ENCODE data around the gene PRKG1. TPM values are rescaled to one million over a fixed set of nuclear protein-coding genes. Genes with fewer than 3 reads are reported as not detected.

Gene PRKG1
- total and polyA plus RNA-seq, 2 donors from 2014 or later: 3.6 to 14.8 TPM

DNA sequence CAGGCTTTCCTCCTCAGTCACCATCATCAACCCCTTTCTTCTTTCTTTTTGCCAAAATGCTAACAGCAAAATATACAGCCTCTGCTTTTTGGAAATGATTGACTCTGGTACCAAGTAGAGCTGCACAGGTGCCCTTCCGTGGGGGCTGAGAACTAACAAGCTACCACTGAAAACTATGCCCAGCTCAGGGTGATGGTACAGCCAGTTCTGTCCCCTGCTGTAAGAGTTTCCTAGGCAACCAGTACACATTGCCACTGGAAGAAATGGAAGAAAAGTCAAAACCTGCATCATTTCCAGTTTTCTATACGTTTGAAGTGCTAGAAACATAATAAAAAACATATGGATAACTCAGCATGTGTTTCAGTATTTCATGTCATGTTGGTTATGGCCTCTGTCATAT is 297.5 kb downstream of the PRKG1 start:
- intact Hi-C loops (cut with DNase I): no loop called here
- Histone ChIP-seq H3K4me3 (ENCODE audit: low read length in 3 of 3) (no peak overlapping the region), H3K27me3 (ENCODE audit: control insufficient read depth, insufficient read depth, low read length) (no peaks in the 10 kb centered on the region), H3K9ac (ENCODE audit: low read length in 3 of 3) (no peak overlapping the region), H3K4me1 (ENCODE audit: control insufficient read depth in 2 of 3, insufficient read depth in 2 of 3, low read depth in 1 of 3, low read length in 3 of 3) (no peaks in the 10 kb centered on the region), H3K36me3 (ENCODE audit: control insufficient read depth in 2 of 3, insufficient read depth in 3 of 3, low read length in 3 of 3) (no peaks in the 10 kb centered on the region), H3K27ac (ENCODE audit: low read depth in 2 of 2, low read length in 2 of 2) (no peak overlapping the region), H3K9me3 (ENCODE audit: control insufficient read depth in 2 of 3, insufficient read depth in 1 of 3, low read length in 3 of 3) (no peaks in the 10 kb centered on the region)
- DNase-seq (no peak), FAIRE-seq (no peak)
- TF ChIP-seq, protein P1, sequence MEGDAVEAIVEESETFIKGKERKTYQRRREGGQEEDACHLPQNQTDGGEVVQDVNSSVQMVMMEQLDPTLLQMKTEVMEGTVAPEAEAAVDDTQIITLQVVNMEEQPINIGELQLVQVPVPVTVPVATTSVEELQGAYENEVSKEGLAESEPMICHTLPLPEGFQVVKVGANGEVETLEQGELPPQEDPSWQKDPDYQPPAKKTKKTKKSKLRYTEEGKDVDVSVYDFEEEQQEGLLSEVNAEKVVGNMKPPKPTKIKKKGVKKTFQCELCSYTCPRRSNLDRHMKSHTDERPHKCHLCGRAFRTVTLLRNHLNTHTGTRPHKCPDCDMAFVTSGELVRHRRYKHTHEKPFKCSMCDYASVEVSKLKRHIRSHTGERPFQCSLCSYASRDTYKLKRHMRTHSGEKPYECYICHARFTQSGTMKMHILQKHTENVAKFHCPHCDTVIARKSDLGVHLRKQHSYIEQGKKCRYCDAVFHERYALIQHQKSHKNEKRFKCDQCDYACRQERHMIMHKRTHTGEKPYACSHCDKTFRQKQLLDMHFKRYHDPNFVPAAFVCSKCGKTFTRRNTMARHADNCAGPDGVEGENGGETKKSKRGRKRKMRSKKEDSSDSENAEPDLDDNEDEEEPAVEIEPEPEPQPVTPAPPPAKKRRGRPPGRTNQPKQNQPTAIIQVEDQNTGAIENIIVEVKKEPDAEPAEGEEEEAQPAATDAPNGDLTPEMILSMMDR (IDR thresholded peaks at IDR 0.05; ENCODE audit: borderline replicate concordance, extremely low read depth, insufficient read depth): no peak

- no peak overlapping the region for H3K9ac ChIP-seq (ENCODE audit: low read length in 3 of 3)
- TF ChIP-seq, protein P1 (IDR thresholded peaks at IDR 0.05; ENCODE audit: borderline replicate concordance, extremely low read depth, insufficient read depth): no peak
- H3K4me1 ChIP-seq (ENCODE audit: control insufficient read depth in 2 of 3, insufficient read depth in 2 of 3, low read depth in 1 of 3, low read length in 3 of 3): no peaks in the 10 kb centered on the region
- H3K9me3 ChIP-seq (ENCODE audit: control insufficient read depth in 2 of 3, insufficient read depth in 1 of 3, low read length in 3 of 3): no peaks in the 10 kb centered on the region
- no peaks in the 10 kb centered on the region for H3K27me3 ChIP-seq (ENCODE audit: control insufficient read depth, insufficient read depth, low read length)
- intact Hi-C loops (cut with DNase I): no loop called here
- FAIRE-seq (no peak), DNase-seq (no peak)
- H3K36me3 ChIP-seq (ENCODE audit: control insufficient read depth in 2 of 3, insufficient read depth in 3 of 3, low read length in 3 of 3): no peaks in the 10 kb centered on the region
- H3K4me3 ChIP-seq (ENCODE audit: low read length in 3 of 3): no peak overlapping the region
- H3K27ac ChIP-seq (ENCODE audit: low read depth in 2 of 2, low read length in 2 of 2): no peak overlapping the region
Observed at GRCh38 chr10:51375790-51376189, 301.5 kb downstream of the PRKG1 start.

GRCh38 chr10:51377070-51377931 is 303.0 kb downstream of the PRKG1 start:
- no peak overlapping the region for H3K4me3 ChIP-seq (ENCODE audit: low read length in 3 of 3)
- no peaks in the 10 kb centered on the region for H3K36me3 ChIP-seq (ENCODE audit: control insufficient read depth in 2 of 3, insufficient read depth in 3 of 3, low read length in 3 of 3)
- no peaks in the 10 kb centered on the region for H3K27me3 ChIP-seq (ENCODE audit: control insufficient read depth, insufficient read depth, low read length)
- H3K9me3 ChIP-seq (ENCODE audit: control insufficient read depth in 2 of 3, insufficient read depth in 1 of 3, low read length in 3 of 3): no peaks in the 10 kb centered on the region
- FAIRE-seq (no peak), DNase-seq (no peak)
- intact Hi-C loops (cut with DNase I): no loop called here
- H3K4me1 ChIP-seq (ENCODE audit: control insufficient read depth in 2 of 3, insufficient read depth in 2 of 3, low read depth in 1 of 3, low read length in 3 of 3): no peaks in the 10 kb centered on the region
- no peak overlapping the region for H3K27ac ChIP-seq (ENCODE audit: low read depth in 2 of 2, low read length in 2 of 2)
- no peak overlapping the region for H3K9ac ChIP-seq (ENCODE audit: low read length in 3 of 3)
- TF ChIP-seq, protein P1 (IDR thresholded peaks at IDR 0.05; ENCODE audit: borderline replicate concordance, extremely low read depth, insufficient read depth): no peak
